Activated CD4-positive, alpha-beta T cell treated with anti-CD3 and anti-CD28 coated beads for 24 hours (primary cell): ENCODE measurements around the gene DCC.

Experiments
- DNase-seq, 2 donors: peaks; one replicate each; pipeline ENCODE4 v3.0.0-alpha.2; 2020; ENCODE audit warnings: low read depth in 2 of 2

The DCC gene

DNA sequence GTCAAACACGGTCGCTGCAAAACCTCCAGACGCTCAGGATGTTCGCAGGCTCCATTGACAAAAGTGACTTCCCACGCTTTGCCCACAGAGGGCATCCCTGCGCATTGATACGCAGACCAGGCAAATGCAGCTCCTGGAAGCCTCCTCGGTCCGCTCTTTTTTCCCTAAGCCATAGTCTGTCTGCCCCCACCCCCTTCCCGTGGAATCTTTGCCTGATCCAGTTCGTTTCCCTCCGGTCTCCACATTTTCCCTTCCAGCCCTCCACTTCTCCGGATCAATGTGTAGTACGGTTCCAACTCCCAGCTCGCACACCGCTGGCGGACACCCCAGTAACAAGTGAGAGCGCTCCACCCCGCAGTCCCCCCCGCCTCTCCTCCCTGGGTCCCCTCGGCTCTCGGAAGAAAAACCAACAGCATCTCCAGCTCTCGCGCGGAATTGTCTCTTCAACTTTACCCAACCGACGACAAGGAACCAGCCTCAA, at the start of gene DCC:
DCC (plus strand) TSS at position 307 of the 481 bp plus-strand sequence. CDS start 591 bp downstream, outside the sequence.
- DNase-seq, result no peak

DNA sequence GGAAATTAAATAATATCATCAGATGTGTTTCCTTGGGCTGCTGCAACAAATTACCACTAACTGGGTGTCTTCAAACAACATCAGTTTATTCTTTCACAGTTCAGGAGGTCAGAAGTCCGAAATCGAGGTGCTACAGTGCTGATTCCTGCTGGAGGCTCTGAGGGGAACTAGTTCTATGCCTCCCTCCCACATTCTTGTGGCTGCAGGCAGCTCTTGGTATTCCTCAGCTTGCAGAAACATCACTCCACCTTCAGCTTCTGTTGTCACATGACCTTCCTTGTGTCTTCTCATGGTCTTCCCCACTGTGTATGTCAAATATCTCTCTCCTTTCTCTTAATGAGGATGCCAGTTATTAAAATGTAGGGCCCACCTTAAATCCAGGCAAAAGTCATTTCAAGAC, 29.3 kb upstream of the DCC start:
- DNase-seq, result no peak

- DNase-seq, result no peak
These were observed 28.7 kb upstream of the DCC start for GRCh38 chr18:52311331-52311730.

- DNase-seq, result no peak
These were observed 27.7 kb upstream of the DCC start for GRCh38 chr18:52312346-52312745.

- no peak for DNase-seq
These were observed 26.8 kb upstream of the DCC start for GRCh38 chr18:52313213-52313612.

GRCh38 chr18:52319424-52319983, 20.5 kb upstream of the DCC start:
- no peak for DNase-seq

GRCh38 chr18:52322307-52322706, 17.7 kb upstream of the DCC start:
- DNase-seq, result no peak

DNA sequence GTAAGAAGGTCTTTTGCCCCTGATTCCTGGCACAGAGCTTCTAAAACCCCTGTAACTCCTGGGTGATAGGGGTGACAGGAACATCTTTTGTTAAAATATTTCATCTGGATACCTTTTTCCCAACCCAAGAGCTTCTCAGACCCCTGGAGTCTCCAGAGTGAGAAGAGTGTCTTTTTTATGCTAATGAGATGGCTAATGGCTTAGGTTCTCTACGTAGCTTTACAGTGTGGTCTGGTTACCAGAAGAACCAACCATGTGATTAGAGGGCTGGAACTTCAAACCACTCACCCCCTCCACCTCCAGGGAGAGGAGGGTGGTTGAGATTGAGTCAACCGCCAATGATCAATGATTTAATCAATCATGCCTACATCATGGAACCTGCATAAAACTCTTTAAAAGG, 16.2 kb upstream of the DCC start:
- DNase-seq, result no peak

DNA sequence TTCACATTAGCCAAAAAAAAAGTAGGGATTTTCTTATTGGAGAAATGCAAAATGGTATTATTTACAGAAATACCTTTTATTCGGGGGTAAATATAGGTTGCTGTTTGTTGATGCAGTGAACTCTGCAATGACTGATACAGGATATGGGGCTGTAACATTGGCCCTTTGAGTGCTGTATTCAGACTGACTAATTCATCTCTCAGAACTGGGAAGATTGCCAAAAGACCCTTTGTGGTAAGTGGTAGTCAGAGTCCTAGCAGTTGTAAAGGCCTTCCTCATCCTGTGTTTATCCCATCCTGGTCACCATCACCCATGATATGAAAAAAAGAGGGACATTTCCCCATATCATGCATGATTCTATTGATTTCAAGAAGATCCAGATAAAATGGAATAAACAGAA, 14.0 kb upstream of the DCC start:
- no peak for DNase-seq

DNA sequence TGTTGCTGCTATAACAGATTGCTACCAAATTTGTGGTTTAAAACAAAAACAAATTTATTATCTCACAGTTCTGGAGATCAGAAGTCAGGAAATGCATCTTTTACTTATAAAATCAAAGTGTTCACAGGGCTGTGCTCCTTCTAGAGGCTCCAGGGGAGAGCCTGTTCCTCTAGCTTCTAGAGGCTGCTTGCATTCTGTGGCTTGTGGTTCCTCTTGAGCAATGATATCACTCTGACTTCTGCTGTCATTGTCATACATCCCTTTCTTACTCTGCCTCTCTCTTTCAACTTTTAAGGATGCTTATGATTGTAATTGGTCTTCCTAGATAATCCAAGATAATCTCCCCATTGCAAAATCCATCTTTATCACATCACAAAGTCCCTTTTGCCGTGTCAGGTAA, 6.1 kb upstream of the DCC start:
- DNase-seq, result no peak

GRCh38 chr18:52334307-52334706, 5.7 kb upstream of the DCC start:
- DNase-seq, result no peak

- DNase-seq, result no peak
These were observed 5.1 kb upstream of the DCC start for GRCh38 chr18:52334896-52335295.

DNA sequence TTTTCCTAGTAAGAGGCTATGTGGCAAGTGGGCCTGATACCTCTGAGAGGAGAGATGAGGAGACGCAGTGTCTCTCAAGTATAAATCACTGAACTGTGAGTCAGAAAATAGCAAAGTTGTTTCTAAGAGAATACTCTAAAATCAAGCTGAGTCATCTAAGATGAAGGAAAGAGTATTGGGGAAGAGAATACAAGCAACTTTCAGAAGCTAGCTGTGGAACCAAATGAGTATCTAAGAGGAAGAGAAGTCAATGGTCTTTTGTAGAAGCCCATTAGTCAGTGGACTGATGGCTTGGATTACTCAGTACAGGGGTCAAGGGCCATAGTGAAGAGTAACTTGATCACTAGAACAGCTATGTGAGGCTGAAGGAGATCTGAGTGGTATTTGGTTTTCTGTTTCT, 2.7 kb upstream of the DCC start:
- no peak for DNase-seq

GRCh38 chr18:52340406-52341102, 557 bp downstream of the DCC start:
- DNase-seq, result no peak

GRCh38 chr18:52341103-52341432, 1.1 kb downstream of the DCC start:
- DNase-seq, result no peak

- no peak for DNase-seq
These were observed 1.8 kb downstream of the DCC start for GRCh38 chr18:52341608-52342381.

- no peak for DNase-seq
These were observed 2.5 kb downstream of the DCC start for GRCh38 chr18:52342456-52342855.

DNA sequence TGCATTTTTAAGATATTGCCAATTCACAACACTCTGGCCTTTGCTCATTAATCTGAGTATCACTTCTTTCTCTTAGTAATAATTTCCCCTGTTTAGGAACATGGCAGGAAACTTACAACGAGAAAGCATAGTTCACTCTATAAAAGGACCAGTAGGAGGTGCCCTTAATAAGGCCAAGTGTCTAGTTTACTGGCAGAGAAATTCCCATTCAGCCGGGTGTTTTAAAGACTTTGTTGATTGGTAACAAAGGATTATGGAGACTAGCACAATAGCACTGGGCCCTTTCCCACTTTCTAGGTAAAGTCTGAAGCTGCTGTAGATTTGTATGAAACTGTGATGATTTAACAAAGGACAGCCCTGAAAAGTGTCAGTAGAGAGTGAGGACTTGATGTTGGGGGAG, 3.1 kb downstream of the DCC start:
- DNase-seq, result no peak

DNA sequence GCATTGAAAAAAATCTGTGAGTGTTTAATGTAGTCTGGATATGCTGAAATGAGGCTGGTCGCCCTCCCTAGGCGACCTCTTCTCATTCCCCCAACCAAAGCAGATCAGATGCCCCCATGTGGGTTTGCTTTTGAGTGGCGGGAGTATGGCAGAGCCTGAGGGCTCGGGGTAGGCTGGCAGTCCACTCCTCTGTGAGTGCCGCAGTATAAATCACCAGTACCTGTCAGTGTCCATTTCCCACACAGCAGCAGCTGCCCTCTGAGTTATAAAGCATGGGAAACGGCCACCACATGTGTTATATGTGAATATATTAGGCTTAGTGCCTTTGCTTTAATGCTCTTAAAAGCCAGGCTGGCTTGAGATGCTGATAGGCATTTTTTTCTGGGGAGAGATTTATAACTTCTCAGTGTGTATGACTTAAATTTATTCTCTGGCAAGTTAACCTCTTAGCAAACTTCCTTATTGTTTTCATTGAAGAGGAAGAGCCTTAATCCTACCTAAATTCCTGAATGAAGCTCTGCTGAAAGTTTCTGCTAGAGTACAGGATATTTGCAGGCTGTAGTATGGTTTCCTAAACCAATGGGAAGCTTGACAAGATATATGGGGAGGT, 3.8 kb downstream of the DCC start:
- DNase-seq, result no peak

DNA sequence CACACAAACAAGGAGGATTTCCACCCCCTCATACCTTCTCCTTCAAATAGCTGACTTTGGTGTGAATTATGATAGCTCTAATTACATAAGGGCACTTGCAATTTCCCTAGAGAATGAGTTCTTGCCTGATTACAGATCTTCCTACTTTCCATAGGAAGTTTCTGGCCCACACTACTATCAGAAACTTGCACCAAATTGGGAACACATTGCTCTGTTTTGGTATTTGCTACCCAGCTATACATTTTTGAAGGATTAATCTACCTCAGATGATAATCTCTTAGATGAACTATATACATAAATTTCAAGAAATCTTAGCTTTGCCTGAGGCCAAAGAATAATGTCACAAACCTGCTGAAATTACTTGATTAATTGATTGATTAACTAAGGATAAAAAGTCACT, 4.9 kb downstream of the DCC start:
- no peak for DNase-seq

DNA sequence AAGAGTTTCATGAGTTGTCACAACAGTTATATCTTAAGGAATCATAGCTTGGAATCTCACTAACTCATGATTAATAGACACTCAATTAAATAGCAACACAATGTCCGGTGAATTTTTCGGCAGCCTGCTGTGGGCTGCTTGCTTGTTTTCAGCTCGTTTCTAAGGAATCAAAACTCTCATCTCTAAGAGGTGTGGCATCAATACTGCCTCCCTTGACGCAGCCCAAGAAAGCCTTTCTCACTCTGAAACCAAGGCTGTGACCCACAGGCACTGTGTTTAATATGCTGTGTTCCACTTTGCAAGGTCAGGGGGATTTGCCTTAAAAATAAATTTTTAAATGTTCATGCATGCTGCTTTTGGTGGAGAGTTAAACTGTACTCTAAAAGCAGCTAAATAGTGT, 5.4 kb downstream of the DCC start:
- no peak for DNase-seq

- DNase-seq, result no peak
These were observed 8.2 kb downstream of the DCC start for GRCh38 chr18:52348209-52348608.

DNA sequence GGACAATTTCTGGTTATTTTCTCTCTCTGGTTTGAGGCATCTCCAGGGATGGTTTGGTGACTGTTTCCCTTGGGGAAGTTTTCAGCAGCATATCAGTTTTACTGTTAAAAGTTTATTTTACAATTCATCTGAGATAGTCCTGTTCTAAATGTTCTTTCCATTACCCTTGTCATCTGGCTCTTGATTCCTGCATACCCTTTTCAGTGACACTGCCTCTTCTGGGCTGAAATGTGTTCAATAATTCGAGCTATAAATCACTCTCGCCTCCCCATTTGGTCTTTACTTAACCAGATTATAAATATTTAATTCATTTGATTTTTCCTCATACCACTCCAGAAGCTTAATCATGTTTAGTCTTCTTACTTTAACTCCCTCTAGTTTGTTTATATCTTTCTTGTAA, 9.5 kb downstream of the DCC start:
- DNase-seq, result no peak
